SK-N-MC (cell line): ENCODE results near the gene GSK3B.

Source experiments
- EZH2 ChIP-seq: fragments of 200-600 bp; sonication (generic); IDR thresholded peaks from one replicate; pipeline ENCODE4 v1.6.1; 2017; ENCODE audit warnings: antibody characterized with exemption
- POLR2AphosphoS5 ChIP-seq: IDR thresholded peaks from 2 replicates; pipeline ENCODE4 v1.6.1; 2012; ENCODE audit warnings: mild to moderate bottlenecking, low read depth, low read length, borderline replicate concordance

- TF ChIP-seq POLR2AphosphoS5 (no peak), EZH2 (no peak)
Observed at GRCh38 chr3:119818937-119819336, 275.3 kb downstream of the GSK3B start.
